Measurements from ENCODE around the gene CCL19. TPM values are rescaled to one million over a fixed set of nuclear protein-coding genes. Genes with fewer than 3 reads are reported as not detected.
A peak's percentile ranks its signal among the peaks of the same experiment; 100 is the strongest.

Gene CCL19
- total RNA-seq, 1 experiment from 2014 or later = not detected

DNA sequence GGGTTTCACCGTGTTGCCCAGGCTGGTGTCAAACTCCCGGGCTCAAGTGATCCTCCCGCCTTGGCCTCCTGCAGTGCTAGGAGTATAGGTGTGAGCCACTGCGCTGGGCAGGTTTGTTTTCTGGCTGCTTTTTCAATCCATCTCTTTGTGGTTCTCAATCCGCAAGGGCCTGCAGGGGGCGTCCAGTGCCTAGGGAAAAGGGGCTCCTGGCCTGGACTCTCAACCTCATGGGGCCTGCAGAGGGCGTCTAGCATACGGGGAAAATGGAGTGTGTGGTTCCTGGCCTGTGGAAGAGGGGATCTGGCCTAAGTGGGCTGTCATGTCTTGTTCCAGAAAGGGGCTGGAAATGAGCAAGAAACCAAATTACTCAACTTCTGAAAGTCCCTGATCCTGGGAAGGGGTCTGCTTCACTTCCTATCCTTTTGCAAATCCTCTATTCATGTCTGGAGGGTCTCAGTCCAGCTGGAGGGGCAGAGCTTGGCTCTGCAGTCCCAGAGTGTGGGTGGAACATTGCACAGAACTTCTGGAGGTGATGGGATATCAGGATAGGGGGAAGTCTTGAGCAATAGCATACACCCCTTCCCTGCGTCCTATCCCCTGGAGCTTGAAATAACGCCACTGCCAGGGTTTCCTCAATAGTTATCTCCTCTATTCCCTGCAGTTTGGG, 15.9 kb downstream of the CCL19 start:
- H3K9me3 ChIP-seq (ENCODE audit: low read depth, low read length, poor library complexity, severe bottlenecking) = no peaks in the 10 kb centered on the region
- ChIA-PET CTCF (interaction anchor here (1.1 to 1.4 kb wide), 2 partner anchors 27 to 41 kb away, joined by 3 to 5 read pairs; no protein-coding TSS in a partner anchor), POLR2A (ENCODE audit: low non-redundant PET) (no interaction called here)
- H3K36me3 ChIP-seq (ENCODE audit: insufficient read depth, low read length, poor library complexity, severe bottlenecking) = no peaks in the 10 kb centered on the region
- H3K4me1 ChIP-seq (ENCODE audit: insufficient read depth, low read length, poor library complexity, severe bottlenecking) = no peaks in the 10 kb centered on the region
- H3K27ac ChIP-seq (ENCODE audit: low read depth, low read length, poor library complexity, severe bottlenecking) = no peak overlapping the region
- DNase-seq (ENCODE audit: low spot score) = peak; percentile 88
- TF ChIP-seq EZH2 (IDR thresholded peaks at IDR 0.05; ENCODE audit: borderline replicate concordance, low read depth, low read length, poor library complexity, severe bottlenecking) = no peak
- TF ChIP-seq, protein P1, sequence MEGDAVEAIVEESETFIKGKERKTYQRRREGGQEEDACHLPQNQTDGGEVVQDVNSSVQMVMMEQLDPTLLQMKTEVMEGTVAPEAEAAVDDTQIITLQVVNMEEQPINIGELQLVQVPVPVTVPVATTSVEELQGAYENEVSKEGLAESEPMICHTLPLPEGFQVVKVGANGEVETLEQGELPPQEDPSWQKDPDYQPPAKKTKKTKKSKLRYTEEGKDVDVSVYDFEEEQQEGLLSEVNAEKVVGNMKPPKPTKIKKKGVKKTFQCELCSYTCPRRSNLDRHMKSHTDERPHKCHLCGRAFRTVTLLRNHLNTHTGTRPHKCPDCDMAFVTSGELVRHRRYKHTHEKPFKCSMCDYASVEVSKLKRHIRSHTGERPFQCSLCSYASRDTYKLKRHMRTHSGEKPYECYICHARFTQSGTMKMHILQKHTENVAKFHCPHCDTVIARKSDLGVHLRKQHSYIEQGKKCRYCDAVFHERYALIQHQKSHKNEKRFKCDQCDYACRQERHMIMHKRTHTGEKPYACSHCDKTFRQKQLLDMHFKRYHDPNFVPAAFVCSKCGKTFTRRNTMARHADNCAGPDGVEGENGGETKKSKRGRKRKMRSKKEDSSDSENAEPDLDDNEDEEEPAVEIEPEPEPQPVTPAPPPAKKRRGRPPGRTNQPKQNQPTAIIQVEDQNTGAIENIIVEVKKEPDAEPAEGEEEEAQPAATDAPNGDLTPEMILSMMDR (conservative IDR thresholded peaks at IDR 0.05; ENCODE audit: low read depth, low read length) = peak; percentile 88
- H3K4me3 ChIP-seq (ENCODE audit: low read depth, low read length, poor library complexity, severe bottlenecking) = no peak overlapping the region
- no peaks in the 10 kb centered on the region for H3K27me3 ChIP-seq (replicated peaks; ENCODE audit: insufficient read depth, low read depth, low read length, poor library complexity)
- BruUV-seq (replicated peaks) = no TSS peak
- intact Hi-C loops (cut with micrococcal nuclease; ENCODE audit: unreplicated experiment) = loop anchor here (2.0 kb wide), 1 partner anchor 28 kb away; no protein-coding TSS in a partner anchor

DNA sequence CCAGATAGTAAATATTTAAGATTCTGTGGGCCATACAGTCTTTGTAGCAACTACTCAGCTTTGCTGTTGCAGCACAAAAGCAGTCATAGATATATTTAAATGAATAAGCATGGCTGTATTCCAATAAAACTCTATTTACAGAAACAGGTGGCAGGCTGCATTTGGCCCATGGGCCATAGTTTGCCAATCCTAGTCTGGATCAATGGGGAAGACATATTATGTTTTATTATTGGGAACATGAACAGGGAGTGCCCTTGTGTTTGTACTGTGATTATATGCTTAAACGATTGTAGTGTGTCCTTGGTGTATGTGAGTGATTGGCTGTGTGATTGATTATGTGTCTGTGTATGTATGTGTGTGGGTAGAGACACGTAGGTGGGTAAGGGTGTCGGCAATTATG, 16.6 kb downstream of the CCL19 start:
- CTCF ChIA-PET = interaction anchor here (0.6 to 1.4 kb wide), 2 partner anchors 28 to 314 kb away, joined by 5 read pairs; no protein-coding TSS in a partner anchor
- no peak overlapping the region for H3K27ac ChIP-seq (ENCODE audit: low read depth, low read length, poor library complexity, severe bottlenecking)
- POLR2A ChIA-PET (ENCODE audit: low non-redundant PET) = no interaction called here
- no peaks in the 10 kb centered on the region for H3K9me3 ChIP-seq (ENCODE audit: low read depth, low read length, poor library complexity, severe bottlenecking)
- DNase-seq (ENCODE audit: low spot score) = no peak
- H3K4me3 ChIP-seq (ENCODE audit: low read depth, low read length, poor library complexity, severe bottlenecking) = no peak overlapping the region
- intact Hi-C loops (cut with micrococcal nuclease; ENCODE audit: unreplicated experiment) = loop anchor here (2.0 kb wide), 1 partner anchor 28 kb away; no protein-coding TSS in a partner anchor
- no peaks in the 10 kb centered on the region for H3K27me3 ChIP-seq (replicated peaks; ENCODE audit: insufficient read depth, low read depth, low read length, poor library complexity)
- TF ChIP-seq, protein P1 (conservative IDR thresholded peaks at IDR 0.05; ENCODE audit: low read depth, low read length) = no peak
- no peak for TF ChIP-seq EZH2 (IDR thresholded peaks at IDR 0.05; ENCODE audit: borderline replicate concordance, low read depth, low read length, poor library complexity, severe bottlenecking)
- H3K36me3 ChIP-seq (ENCODE audit: insufficient read depth, low read length, poor library complexity, severe bottlenecking) = no peaks in the 10 kb centered on the region
- H3K4me1 ChIP-seq (ENCODE audit: insufficient read depth, low read length, poor library complexity, severe bottlenecking) = no peaks in the 10 kb centered on the region
- BruUV-seq (replicated peaks) = no TSS peak

DNA sequence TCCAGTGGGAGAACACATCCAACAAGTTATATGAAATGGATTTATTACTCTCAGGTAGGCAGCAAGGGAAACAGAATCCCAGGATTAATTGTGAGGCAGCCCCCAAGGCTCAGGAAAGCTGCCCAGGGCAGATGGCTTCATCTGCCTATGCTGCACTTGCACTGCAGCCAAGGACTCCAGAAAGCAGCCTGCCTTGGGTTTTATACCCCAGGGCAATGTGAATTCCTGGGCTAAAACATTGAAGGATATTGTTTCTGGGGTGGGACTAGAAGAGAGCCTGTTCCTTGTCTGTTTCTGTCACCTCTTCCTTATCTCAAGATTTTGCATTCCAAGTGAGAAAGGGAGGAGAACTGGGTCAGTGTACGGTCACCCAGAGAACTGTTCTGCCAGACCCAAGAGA, 19.8 kb downstream of the CCL19 start:
- intact Hi-C loops (cut with micrococcal nuclease; ENCODE audit: unreplicated experiment) = no loop called here
- H3K4me1 ChIP-seq (ENCODE audit: insufficient read depth, low read length, poor library complexity, severe bottlenecking) = no peaks in the 10 kb centered on the region
- no peaks in the 10 kb centered on the region for H3K27me3 ChIP-seq (replicated peaks; ENCODE audit: insufficient read depth, low read depth, low read length, poor library complexity)
- BruUV-seq (replicated peaks) = no TSS peak
- no peaks in the 10 kb centered on the region for H3K9me3 ChIP-seq (ENCODE audit: low read depth, low read length, poor library complexity, severe bottlenecking)
- no peak overlapping the region for H3K27ac ChIP-seq (ENCODE audit: low read depth, low read length, poor library complexity, severe bottlenecking)
- no peak overlapping the region for H3K4me3 ChIP-seq (ENCODE audit: low read depth, low read length, poor library complexity, severe bottlenecking)
- peaks cover 3% of the 10 kb centered on the region for H3K36me3 ChIP-seq (ENCODE audit: insufficient read depth, low read length, poor library complexity, severe bottlenecking)
- DNase-seq (ENCODE audit: low spot score) = no peak
- CTCF ChIA-PET = no interaction called here
- POLR2A ChIA-PET (ENCODE audit: low non-redundant PET) = no interaction called here
- TF ChIP-seq, protein P1 (conservative IDR thresholded peaks at IDR 0.05; ENCODE audit: low read depth, low read length) = no peak
- no peak for TF ChIP-seq EZH2 (IDR thresholded peaks at IDR 0.05; ENCODE audit: borderline replicate concordance, low read depth, low read length, poor library complexity, severe bottlenecking)

Data from A673 (cell line).